B cell (primary cell): Measurements from ENCODE around the gene MAP4K1. TPM values are rescaled to one million over a fixed set of nuclear protein-coding genes. Genes with fewer than 3 reads are reported as not detected.
A peak's percentile ranks its signal among the peaks of the same experiment; 100 is the strongest.

Experiments
- ATAC-seq: fragments of 200-7000 bp; cut with Tn5 transposase; one replicate; pipeline ENCODE4 v1.10.0; 2021; ENCODE audit warnings: low read depth, mild to moderate bottlenecking, moderate number of reproducible peaks, moderate library complexity
- CTCF ChIA-PET: fragments of 350-600 bp; sonication (Branson Sonifier 250); formaldehyde crosslinking; loops from one replicate; lab custom pipeline; 2021; ENCODE audit warnings: antibody characterized with exemption, inconsistent platforms; lab: Charles Lee
- POLR2A ChIA-PET: fragments of 350-600 bp; sonication (Branson Sonifier 250); formaldehyde crosslinking; loops from one replicate; lab custom pipeline; 2021; ENCODE audit warnings: antibody characterized with exemption; lab: Charles Lee
- DNase-seq: peaks from one replicate; pipeline ENCODE4 v3.0.0; 2013
- H2AFZ ChIP-seq: 2 replicates; pipeline ENCODE4 v1.6.1; 2012; ENCODE audit warnings: mild to moderate bottlenecking, low read depth, low read length; ENCODE audit not compliant: insufficient read depth, poor library complexity, severe bottlenecking
- H3K27ac ChIP-seq, 2 donors: 1 replicate in 1 of 2; 2 replicates in 1 of 2; pipeline ENCODE4 v1.5.1; 2012 to 2013; ENCODE audit warnings: low read length in 2 of 2, mild to moderate bottlenecking in 2 of 2, moderate library complexity in 1 of 2
- H3K27me3 ChIP-seq, 4 experiments: fragments of 200-600 bp in 1 of 4; sonication (generic) in 1 of 4; replicated peaks in 1 of 4; 1 replicate in 2 of 4; 2 replicates in 2 of 4; pipeline versions ENCODE4 v1.6.1 to v1.7.0; 2013 to 2016; ENCODE audit warnings: low read length in 3 of 4, mild to moderate bottlenecking in 2 of 4, mixed read lengths in 1 of 4, moderate library complexity in 1 of 4; ENCODE audit not compliant: insufficient read depth in 4 of 4, control insufficient read depth in 3 of 4; ENCODE audit errors: control extremely low read depth in 1 of 4
- H3K36me3 ChIP-seq, 2 experiments: replicated peaks in 1 of 2; 1 replicate in 1 of 2; 2 replicates in 1 of 2; pipeline versions ENCODE4 v1.6.1 to v1.7.1; 2013; ENCODE audit warnings: low read length in 1 of 2; ENCODE audit not compliant: insufficient read depth in 2 of 2, control insufficient read depth in 1 of 2; ENCODE audit errors: control extremely low read depth in 1 of 2, extremely low read depth in 1 of 2
- H3K4me1 ChIP-seq, 2 donors: fragments of 200-600 bp in 1 of 2; sonication (generic) in 1 of 2; 1 replicate in 1 of 2; 2 replicates in 1 of 2; pipeline versions ENCODE4 v1.5.1 to v1.6.1; 2013 to 2017; ENCODE audit warnings: low read length in 2 of 2; ENCODE audit not compliant: control insufficient read depth in 2 of 2, insufficient read depth in 2 of 2
- H3K4me2 ChIP-seq: replicated peaks from 2 replicates; pipeline ENCODE3; 2012; ENCODE audit warnings: mild to moderate bottlenecking, low read depth, low read length; ENCODE audit not compliant: poor library complexity, severe bottlenecking
- H3K4me3 ChIP-seq, 5 experiments: fragments of 200-600 bp in 1 of 5; sonication (generic) in 1 of 5; 1 replicate in 3 of 5; 2 replicates in 2 of 5; pipeline versions ENCODE4 v1.5.1 to v1.7.0; 2011 to 2016; ENCODE audit warnings: low read length in 4 of 5, mild to moderate bottlenecking in 4 of 5, low read depth in 2 of 5, control low read depth in 1 of 5, moderate library complexity in 1 of 5; ENCODE audit not compliant: insufficient read depth in 1 of 5; ENCODE audit errors: control extremely low read depth in 1 of 5, extremely low read depth in 1 of 5
- H3K79me2 ChIP-seq: fragments of 200-600 bp; sonication (generic); one replicate; pipeline ENCODE4 v1.6.0; 2016; ENCODE audit warnings: low read length; ENCODE audit not compliant: control insufficient read depth, insufficient read depth
- H3K9ac ChIP-seq: fragments of 200-600 bp; sonication (generic); 2 replicates; pipeline ENCODE4 v1.6.1; 2017; ENCODE audit warnings: mild to moderate bottlenecking, low read length, moderate library complexity
- H3K9me3 ChIP-seq, 3 donors: one replicate each; pipeline versions ENCODE4 v1.6.1 to v1.7.1; 2013; ENCODE audit warnings: low read length in 2 of 3; ENCODE audit not compliant: control insufficient read depth in 2 of 3, insufficient read depth in 1 of 3; ENCODE audit errors: control extremely low read depth in 1 of 3
- H4K20me1 ChIP-seq: 2 replicates; pipeline ENCODE4 v1.6.0; 2012; ENCODE audit warnings: mild to moderate bottlenecking, low read length; ENCODE audit not compliant: insufficient read depth, control insufficient read depth, poor library complexity, severe bottlenecking
- H3K27ac Mint-ChIP-seq: one replicate; pipeline ENCODE4 v1.8.0; 2021; ENCODE audit warnings: mixed read lengths
- H3K27me3 Mint-ChIP-seq: one replicate; pipeline ENCODE4 v1.8.0; 2021; ENCODE audit warnings: mixed read lengths
- H3K4me1 Mint-ChIP-seq: one replicate; pipeline ENCODE4 v1.8.0; 2021; ENCODE audit warnings: mixed read lengths
- H3K4me3 Mint-ChIP-seq: one replicate; pipeline ENCODE4 v1.8.0; 2021; ENCODE audit warnings: mixed read lengths
- H3K9me3 Mint-ChIP-seq: one replicate; pipeline ENCODE4 v1.8.0; 2022; ENCODE audit warnings: mixed read lengths; ENCODE audit not compliant: insufficient read depth
- EZH2 ChIP-seq: IDR thresholded peaks from 2 replicates; pipeline ENCODE4 v1.6.1; 2012; ENCODE audit warnings: borderline replicate concordance, low read depth, mild to moderate bottlenecking, moderate library complexity, low read length; ENCODE audit not compliant: insufficient read depth, poor library complexity, severe bottlenecking
- WGBS: methylation state at CpG from one replicate; pipeline ENCODE4 v1.1.5; 2013; ENCODE audit warnings: missing lambda C conversion rate; ENCODE audit not compliant: insufficient coverage; 5-methylcytosine and 5-hydroxymethylcytosine counted together
- intact Hi-C: fragments of 100-400 bp; cut with micrococcal nuclease; formaldehyde crosslinking; loops from one replicate; pipeline ENCODE4 v1.10.0; 2022
- polyA plus RNA-seq: library from polyadenylated mRNA; depleted of rRNA; stranded (reverse); fragments of >200 nt; gene quantifications from 2 replicates; pipeline ENCODE4 v1.2.3, GENCODE V29; 2012
- total RNA-seq, 2 donors: library from RNA; stranded (reverse); fragments of 120-200 nt in 1 of 2; gene quantifications; 1 replicate in 1 of 2; 2 replicates in 1 of 2; pipeline versions ENCODE4 v1.2.3 to v1.2.4, GENCODE V29; 2013 to 2022
- TF ChIP-seq, protein P1 (sequence below): fragments of 200-600 bp; IDR thresholded peaks from one replicate; pipeline ENCODE4 v1.8.0; 2022; ENCODE audit warnings: antibody characterized with exemption, mild to moderate bottlenecking

Gene MAP4K1
- total and polyA plus RNA-seq, 2 donors (not counting 1 experiment from before 2014, with no cell fraction given): 291 to 415 TPM

DNA sequence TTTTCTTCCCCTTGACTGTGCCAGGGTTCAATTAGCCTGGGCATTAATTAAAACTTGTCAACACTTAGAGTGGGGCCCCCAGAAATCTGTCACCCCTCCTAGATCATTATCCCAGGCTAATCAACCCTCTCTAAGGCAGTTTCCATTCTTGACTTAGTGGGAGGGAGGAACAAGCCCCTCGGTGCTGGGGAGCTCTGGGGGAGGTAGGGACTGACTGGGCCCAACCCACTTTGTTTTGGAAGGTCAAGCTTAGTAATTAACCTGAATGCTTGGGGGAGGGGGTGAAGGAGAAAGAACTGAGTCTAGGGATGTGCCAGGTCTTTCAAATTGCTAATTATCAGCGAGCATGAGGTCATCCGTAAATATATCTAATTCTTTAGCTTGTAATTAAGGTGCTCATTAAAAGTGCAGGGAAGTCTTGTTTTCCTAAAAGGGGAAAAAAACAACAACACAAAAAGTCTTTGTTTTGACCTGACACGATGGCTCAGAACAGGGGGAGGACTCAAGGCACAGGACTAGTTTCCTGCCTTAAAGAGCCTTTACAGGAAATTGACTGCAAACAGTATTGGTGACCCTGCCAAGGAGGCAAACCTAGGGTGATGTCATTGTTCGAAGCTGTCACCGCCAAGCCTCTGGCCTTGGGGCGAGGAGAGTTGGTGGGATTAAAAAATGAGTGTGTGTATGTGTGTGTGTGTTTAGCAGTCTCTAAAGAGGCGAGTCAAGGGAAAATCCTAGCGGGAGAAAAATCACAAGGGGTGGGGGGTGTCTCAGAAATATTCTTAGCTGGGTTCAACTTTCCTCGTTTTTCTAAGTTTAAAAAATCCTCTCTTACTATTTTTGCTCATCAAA lies 49.1 kb upstream of the MAP4K1 start:
- DNase-seq (peak; percentile 50), ATAC-seq (peak; percentile 59)
- peak overlapping the region; percentile 60 for H3K9ac ChIP-seq
- H3K27me3 ChIP-seq: no peaks in the 10 kb centered on the region
- peaks cover 65 to 72% of the 10 kb centered on the region in 2 donors for H3K4me1 ChIP-seq
- Mint-ChIP-seq H3K27me3 (no peaks in the 10 kb centered on the region), H3K4me1 (peaks cover 76% of the 10 kb centered on the region), H3K9me3 (no peaks in the 10 kb centered on the region), H3K27ac (peak overlapping the region; percentile 95), H3K4me3 (peak overlapping the region; percentile 88)
- peak overlapping the region in 4 of 5 experiments; percentile 19 to 56 (median 38) for H3K4me3 ChIP-seq
- peaks cover 0 to 3% of the 10 kb centered on the region in 2 experiments for H3K36me3 ChIP-seq
- no peak for TF ChIP-seq EZH2
- TF ChIP-seq, protein P1, sequence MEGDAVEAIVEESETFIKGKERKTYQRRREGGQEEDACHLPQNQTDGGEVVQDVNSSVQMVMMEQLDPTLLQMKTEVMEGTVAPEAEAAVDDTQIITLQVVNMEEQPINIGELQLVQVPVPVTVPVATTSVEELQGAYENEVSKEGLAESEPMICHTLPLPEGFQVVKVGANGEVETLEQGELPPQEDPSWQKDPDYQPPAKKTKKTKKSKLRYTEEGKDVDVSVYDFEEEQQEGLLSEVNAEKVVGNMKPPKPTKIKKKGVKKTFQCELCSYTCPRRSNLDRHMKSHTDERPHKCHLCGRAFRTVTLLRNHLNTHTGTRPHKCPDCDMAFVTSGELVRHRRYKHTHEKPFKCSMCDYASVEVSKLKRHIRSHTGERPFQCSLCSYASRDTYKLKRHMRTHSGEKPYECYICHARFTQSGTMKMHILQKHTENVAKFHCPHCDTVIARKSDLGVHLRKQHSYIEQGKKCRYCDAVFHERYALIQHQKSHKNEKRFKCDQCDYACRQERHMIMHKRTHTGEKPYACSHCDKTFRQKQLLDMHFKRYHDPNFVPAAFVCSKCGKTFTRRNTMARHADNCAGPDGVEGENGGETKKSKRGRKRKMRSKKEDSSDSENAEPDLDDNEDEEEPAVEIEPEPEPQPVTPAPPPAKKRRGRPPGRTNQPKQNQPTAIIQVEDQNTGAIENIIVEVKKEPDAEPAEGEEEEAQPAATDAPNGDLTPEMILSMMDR: no peak
- H3K9me3 ChIP-seq: no peaks in the 10 kb centered on the region
- peak overlapping the region; percentile 76 to 89 for H3K27ac ChIP-seq
- peaks cover 100% of the 10 kb centered on the region for H3K79me2 ChIP-seq
- 27% methylated on average over 4 of the region's 10 CpGs for WGBS
- intact Hi-C loops: no loop called here
- peaks cover 15% of the 10 kb centered on the region for H4K20me1 ChIP-seq
- ChIA-PET CTCF (interaction anchor here (1.1 kb wide), 1 partner anchor 26 kb away, joined by 3 read pairs; no protein-coding TSS in a partner anchor), POLR2A (interaction anchor here (1.5 kb wide), 1 partner anchor 20 kb away, joined by 4 read pairs; the partner anchor contains the start of gene ACTN4)
- H2AFZ ChIP-seq: peak overlapping the region; percentile 59
- H3K4me2 ChIP-seq: peak overlapping the region; percentile 78
